H4 (cell line): Measurements from ENCODE around the gene FKBP4. TPM values are rescaled to one million over a fixed set of nuclear protein-coding genes. Genes with fewer than 3 reads are reported as not detected.

ENCODE experiments used
- DNase-seq: peaks from one replicate; pipeline ENCODE4 v3.0.0-alpha.2; 2015; ENCODE audit warnings: low spot score
- total RNA-seq: library from RNA; depleted of rRNA; stranded (reverse); fragments of >200 nt; shearing (Covaris generic); gene quantifications from 2 replicates; pipeline ENCODE4 v1.2.3, GENCODE V29; 2014

FKBP4 gene
- total RNA-seq, 1 experiment from 2014 or later: 96.4 TPM

DNA sequence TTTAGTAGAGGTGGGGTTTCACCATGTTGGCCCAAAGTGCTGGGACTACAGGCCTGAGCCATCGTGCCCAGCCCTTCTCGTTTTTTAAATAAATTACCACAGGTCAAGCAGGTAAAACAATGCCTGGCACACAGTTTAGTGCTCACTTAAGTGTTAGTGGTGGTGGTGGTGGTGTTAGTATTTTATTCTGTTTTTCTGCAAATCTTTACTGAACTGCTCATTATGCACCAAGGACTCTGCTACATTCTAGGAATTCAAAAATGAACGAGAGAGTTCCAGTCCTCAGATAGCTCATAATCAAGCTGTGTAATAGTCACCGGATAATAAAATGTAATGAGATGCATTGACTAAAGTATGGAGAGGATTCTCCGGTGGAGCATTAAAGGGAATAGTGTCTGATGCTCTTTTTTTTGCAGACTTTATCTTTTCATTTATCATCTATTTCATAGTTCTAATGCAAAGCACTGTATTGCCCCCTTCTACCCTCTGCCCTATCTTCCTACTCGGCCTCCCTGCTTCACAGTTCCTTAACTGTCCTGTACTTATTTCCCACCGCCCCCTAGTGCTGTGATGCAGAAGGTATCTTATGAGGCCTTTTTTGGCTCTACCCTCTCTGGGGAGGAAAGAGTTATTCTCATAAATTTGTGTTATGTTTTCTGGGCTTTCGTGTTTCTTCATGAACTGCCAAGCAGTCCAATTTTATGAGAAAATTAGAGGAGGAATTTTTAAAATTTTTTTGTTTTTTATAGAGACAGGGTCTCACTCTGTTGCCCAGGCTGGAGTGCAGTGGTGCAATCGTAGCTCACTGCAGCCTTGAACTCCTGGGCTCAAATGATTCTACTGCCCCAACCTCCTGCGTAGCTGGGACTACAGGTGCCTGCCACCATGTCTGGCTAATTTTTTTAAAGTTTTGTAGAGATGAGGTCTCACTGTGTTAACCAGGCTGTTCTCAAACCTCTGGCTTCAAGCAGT, 18.7 kb downstream of the FKBP4 start:
- peak; percentile 75 for DNase-seq

GRCh38 chr12:2819810-2820209, 25.0 kb downstream of the FKBP4 start:
- DNase-seq: no peak

DNA sequence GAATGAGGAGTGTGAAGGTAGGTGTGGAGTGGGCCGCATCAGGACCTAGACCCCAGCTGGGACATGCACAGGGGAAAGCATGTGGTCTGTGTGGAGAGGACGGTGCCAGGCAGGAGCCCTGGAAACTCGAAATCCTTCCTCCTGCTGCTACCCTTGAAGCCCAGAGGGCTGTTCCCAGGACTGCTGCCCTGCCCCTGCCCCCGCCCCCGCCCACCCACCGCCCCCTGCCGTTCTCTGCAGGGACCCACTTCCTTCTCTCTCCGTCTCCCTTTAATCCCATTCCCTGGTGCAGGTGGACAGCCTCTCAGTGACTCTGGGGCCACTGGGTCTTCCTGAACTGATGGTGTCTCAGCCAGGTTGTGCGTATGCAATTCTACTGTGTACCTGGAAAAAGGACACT, 25.7 kb downstream of the FKBP4 start:
- no peak for DNase-seq

GRCh38 chr12:2823483-2823882, 28.7 kb downstream of the FKBP4 start:
- no peak for DNase-seq

DNA sequence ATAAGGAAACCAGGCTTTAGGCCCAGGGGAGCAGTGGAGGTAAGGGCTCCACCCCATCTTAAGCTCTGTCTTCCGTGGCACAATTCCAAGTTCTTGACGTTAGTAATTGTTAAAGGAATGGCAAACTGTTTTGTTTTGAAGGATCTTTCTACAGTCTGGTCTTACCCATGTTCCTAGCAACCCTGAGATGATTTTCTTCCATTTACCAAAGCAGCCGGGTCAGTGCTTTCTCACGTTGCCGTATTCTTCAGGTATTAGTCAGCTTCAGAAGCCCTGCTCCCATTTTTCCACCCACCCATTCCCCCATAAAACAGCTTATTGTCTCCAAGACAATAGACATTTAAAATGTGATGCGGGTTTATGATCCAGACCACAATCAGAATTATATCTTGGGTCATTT, 29.8 kb downstream of the FKBP4 start:
- no peak for DNase-seq

GRCh38 chr12:2825132-2825531, 30.4 kb downstream of the FKBP4 start:
- no peak for DNase-seq

DNA sequence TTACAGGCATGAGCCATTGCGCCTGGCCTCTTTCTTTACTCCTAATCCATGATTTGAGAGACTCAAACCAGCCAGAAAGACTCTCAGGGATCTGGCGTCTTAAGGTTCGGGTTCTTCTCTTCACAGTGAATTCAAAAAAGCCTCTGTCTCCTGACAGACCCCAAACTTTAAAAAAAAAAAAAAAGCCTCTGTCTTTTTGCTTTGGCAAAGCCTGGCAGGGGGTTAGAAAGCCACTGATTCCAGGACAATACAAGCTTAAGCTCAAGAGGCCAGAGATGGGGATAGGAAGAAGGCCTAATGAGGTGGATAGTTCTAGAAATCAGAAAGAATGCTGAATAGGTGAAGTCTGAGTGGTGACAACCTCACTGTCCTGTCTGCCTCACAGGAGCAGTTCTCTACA, 31.3 kb downstream of the FKBP4 start:
- DNase-seq: no peak

DNA sequence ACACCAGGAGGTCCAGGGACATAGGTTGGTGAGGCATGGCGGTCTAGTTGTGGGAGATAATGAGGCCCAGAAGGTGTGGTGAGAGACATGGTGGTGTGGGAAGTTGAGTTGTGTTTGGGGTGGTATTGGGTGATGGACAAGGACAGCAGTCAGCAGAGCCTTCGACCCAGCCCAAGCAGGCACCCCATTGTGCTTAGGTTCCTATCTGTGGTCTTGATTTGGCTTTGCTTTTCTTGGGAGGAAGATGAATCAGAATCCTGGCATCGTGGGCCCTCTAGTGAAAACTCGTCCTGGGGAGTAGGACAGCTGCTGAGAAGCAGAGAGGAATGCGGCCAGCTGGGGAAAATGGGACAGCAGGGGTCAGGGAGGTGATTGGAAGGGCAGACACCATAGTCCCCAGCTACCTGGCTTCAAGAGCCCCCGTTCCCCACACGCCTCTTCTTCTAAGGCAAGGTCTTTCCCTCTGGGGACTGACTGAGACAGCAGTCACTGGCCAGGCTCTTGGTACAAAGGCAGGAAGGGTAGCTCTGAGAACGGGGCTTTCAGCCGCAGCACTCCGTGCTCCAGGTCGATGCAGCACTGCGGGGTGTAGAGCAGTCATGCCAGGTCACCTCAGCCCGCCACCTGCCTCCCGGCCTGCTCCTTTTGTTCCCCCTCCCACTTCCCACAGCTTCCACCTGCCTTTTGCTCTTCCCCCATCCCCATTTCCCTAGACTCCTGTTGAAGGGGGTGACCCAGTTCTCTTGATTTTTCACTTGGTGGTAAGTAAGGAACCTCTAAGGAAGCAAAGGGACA, 32.1 kb downstream of the FKBP4 start:
- no peak for DNase-seq

GRCh38 chr12:2829275-2829674, 34.5 kb downstream of the FKBP4 start:
- DNase-seq: no peak

- DNase-seq: no peak
Observed at GRCh38 chr12:2832550-2833127, 37.9 kb downstream of the FKBP4 start.

- DNase-seq: no peak
Observed at GRCh38 chr12:2833327-2833726, 38.6 kb downstream of the FKBP4 start.

- no peak for DNase-seq
Observed at GRCh38 chr12:2833810-2834209, 39.0 kb downstream of the FKBP4 start.

DNA sequence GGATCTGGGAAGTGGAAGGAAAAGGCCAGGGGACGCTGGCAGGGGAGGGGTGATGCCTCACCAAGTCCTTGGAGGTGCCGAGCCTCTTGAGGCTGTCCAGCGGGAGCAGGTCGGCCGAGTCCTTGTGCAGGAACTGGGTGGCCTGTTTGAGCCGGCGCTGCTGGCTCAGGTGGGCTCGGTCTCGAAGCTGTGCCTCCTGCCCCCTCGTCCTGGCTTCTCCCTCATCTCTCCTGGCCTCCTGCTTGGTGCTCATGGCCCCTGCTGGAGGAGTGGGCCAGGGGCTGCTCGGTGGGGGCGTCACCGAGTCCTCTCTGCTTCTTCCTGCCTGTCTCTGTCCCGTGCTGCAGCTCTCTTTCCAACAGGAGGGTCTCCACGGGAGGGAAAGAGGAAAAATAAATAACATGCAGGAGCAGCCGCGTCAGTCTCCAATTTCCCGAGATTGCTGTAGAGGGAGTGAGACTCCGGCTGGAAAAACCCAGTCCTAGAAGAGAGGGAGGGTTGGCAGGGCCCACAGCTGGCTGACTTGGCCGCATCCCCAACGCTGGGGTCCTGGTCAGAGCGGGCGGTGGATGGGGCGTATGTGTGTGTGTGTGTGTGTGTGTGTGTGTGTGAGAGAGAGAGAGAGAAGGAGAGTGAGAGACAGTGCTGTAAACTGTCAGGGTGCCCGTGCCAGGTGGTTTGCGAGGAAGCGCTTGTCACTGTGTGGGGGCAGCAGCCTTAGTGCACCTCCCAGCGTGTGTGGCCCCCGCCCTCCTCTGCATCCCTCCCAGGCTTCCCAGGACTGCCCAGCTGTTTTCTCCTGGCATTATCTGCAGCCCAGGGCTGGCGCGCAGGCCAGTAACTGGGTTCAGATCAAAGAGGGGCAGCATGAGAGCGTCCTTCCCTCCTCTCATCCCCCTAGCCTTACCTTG, 40.1 kb downstream of the FKBP4 start, which contains the start of gene NRIP2:
Gene NRIP2 (minus strand): TSS at position 455 of the 911 bp plus-strand sequence. CDS start 52 bp downstream, at position 403.
- DNase-seq: no peak

DNA sequence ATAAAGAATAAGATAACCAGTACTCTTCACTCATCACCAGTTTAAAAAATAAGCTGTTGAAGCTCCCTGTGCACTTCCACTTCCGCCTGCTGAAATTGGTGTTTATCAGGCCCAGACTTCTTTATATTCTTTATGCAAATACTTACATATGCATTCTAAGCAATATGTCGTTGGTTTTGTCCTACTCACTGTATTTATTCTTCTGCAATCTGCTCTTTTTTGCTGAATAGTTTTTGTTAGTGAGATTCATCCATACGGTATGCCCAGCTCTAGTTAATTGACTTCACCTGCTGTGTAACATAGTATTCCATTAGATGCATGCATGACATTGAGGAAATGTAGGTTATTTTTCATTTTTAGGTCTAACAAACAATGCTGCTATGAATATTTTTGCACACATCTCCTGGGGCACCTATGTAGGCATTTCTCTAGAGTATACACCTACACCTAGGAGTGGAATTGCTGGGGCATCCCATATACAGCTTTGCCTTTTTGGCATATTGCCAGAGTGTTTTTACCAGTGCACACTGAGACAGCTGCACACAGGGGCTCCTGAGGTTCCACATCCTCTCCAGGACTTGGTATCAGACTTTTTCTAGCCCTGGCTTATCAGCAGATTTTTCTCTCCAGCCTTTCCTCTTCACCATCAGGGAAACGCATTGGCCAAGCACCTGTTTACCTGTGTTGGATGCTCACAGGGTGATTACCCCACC, 41.1 kb downstream of the FKBP4 start:
- DNase-seq: no peak

DNA sequence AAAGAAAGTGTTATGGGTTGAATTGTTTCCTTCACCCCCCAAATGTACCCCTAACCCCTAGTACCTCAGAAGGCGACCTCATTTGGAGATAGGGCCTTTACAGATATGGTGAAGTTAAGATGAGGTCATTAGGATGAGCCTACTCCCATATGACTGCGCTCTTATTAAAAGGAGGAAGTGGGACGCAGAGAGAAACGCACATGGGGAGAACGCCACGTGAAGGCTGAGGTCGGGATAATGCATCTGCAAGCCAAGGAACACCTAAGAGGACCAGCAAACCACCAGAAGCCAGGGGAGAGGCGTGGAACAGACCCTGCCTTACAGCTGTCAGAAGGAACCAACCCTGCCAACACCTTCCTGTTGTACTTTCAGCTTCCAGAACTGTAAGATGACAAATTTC, 41.8 kb downstream of the FKBP4 start:
- no peak for DNase-seq

DNA sequence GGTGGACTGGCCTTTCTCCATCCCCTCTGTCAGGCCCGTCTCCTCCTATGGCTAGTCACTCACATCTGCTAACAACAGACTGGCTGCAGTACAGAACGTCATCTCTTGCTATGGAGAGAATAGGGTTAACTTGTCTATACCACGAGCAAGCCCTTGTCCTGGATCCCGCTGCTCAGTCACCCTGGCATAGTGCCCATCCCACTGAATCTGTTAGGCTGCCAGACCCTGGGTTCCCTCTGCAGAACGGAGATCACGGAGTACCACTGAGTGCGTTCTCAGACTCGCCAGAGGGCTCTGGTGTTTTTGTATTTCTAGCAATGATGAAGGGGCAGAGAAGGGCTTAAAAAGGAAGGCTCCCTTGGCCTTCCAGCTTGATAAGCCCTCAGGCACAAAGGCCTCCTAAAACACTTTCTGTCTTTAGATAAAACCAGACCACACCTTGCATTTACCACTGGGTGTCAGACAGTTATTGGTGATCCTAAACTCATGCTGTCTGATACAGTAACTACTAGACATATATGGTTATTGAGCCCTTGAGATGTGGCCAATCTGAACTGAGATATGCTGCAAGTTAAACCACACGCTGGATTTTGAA, 46.4 kb downstream of the FKBP4 start:
- no peak for DNase-seq

GRCh38 chr12:2842948-2843347, 48.2 kb downstream of the FKBP4 start:
- no peak for DNase-seq

GRCh38 chr12:2844786-2845185, 50.0 kb downstream of the FKBP4 start:
- peak; percentile 45 for DNase-seq

- peak; percentile 84 for DNase-seq
Observed at GRCh38 chr12:2845280-2845679, 50.5 kb downstream of the FKBP4 start.

DNA sequence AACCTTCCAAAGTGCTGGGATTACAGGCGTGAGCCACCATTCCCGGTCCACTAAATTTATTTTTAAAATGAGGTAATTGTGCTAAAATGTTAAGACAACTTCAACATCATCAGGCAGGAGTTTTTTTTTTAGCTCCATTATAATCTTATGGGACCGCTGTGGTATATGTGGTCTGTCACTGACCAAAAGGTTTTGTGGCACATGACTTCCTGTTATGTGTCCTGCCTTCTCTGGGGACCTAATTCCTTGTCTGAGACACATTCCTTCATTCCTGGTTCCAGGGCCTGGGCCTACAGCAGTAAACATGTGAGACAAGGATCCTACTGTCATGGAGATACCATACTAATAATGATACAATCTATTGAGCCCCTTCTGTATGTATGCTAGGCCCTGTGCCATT, 57.2 kb downstream of the FKBP4 start:
- no peak for DNase-seq
